Fibroblast of lung (primary cell): ENCODE measurements around the gene MRPS34. TPM values are rescaled to one million over a fixed set of nuclear protein-coding genes. Genes with fewer than 3 reads are reported as not detected.

Source experiments
- DNase-seq, 2 donors: peaks; one replicate each; pipeline versions ENCODE4 v3.0.0 to v3.0.0-alpha.2; 2010; ENCODE audit warnings: low read depth in 2 of 2
- H2AFZ ChIP-seq: 2 replicates; pipeline ENCODE4 v1.5.1; 2012; ENCODE audit warnings: low read length, control low read depth, inconsistent platforms
- H3K27ac ChIP-seq: 2 replicates; pipeline ENCODE4 v1.5.1; 2011; ENCODE audit warnings: low read length, control low read depth; ENCODE audit not compliant: insufficient read depth
- H3K27me3 ChIP-seq: 2 replicates; pipeline ENCODE4 v1.5.1; 2011; ENCODE audit warnings: mild to moderate bottlenecking, low read length; ENCODE audit not compliant: control insufficient read depth, insufficient read depth
- H3K36me3 ChIP-seq: 2 replicates; pipeline ENCODE4 v1.5.1; 2011; ENCODE audit warnings: low read length; ENCODE audit not compliant: control insufficient read depth, insufficient read depth
- H3K4me1 ChIP-seq: 2 replicates; pipeline ENCODE4 v1.5.1; 2011; ENCODE audit warnings: low read length; ENCODE audit not compliant: control insufficient read depth, insufficient read depth; ENCODE audit errors: extremely low read depth
- H3K4me2 ChIP-seq: 2 replicates; pipeline ENCODE4 v1.5.1; 2011; ENCODE audit warnings: low read length, control low read depth; ENCODE audit not compliant: insufficient read depth; ENCODE audit errors: extremely low read depth
- H3K4me3 ChIP-seq, 4 experiments: fragments of 200-600 bp in 1 of 4; sonication (generic) in 1 of 4; replicated peaks in 1 of 4; 2 replicates each; pipeline ENCODE4 v1.5.1; 2011 to 2016; ENCODE audit warnings: low read length in 4 of 4, low read depth in 3 of 4, mild to moderate bottlenecking in 3 of 4, control low read depth in 2 of 4, inconsistent platforms in 1 of 4, mixed read lengths in 1 of 4; ENCODE audit not compliant: insufficient read depth in 1 of 4; ENCODE audit errors: control extremely low read depth in 1 of 4
- H3K79me2 ChIP-seq: 2 replicates; pipeline ENCODE4 v1.5.1; 2012; ENCODE audit warnings: mild to moderate bottlenecking, low read length, inconsistent platforms; ENCODE audit not compliant: control insufficient read depth, insufficient read depth
- H3K9ac ChIP-seq: 2 replicates; pipeline ENCODE4 v1.5.1; 2011; ENCODE audit warnings: mild to moderate bottlenecking, low read length, control low read depth; ENCODE audit not compliant: insufficient read depth
- H3K9me3 ChIP-seq: 2 replicates; pipeline ENCODE4 v1.5.1; 2012; ENCODE audit warnings: low read depth, low read length; ENCODE audit not compliant: control insufficient read depth, insufficient read depth
- H4K20me1 ChIP-seq: 2 replicates; pipeline ENCODE4 v1.5.1; 2011; ENCODE audit warnings: low read length; ENCODE audit not compliant: control insufficient read depth, insufficient read depth; ENCODE audit errors: extremely low read depth
- EZH2 ChIP-seq: IDR thresholded peaks from 2 replicates; pipeline ENCODE4 v1.5.1; 2012; ENCODE audit warnings: low read length, control low read depth, mild to moderate bottlenecking; ENCODE audit errors: missing control alignments
- polyA plus RNA-seq, 2 donors: library from polyadenylated mRNA; depleted of rRNA in 1 of 2; stranded (reverse) in 1 of 2; unstranded in 1 of 2; fragments of >200 nt; gene quantifications; 2 replicates each; pipeline ENCODE4 v1.2.1, GENCODE V29; 2011 to 2012; ENCODE audit warnings: missing spikeins in 1 of 2
- total RNA-seq: library from RNA; depleted of rRNA; stranded (reverse); fragments of >200 nt; gene quantifications from 2 replicates; pipeline ENCODE4 v1.2.1, GENCODE V29; 2014
- TF ChIP-seq, protein P1 (sequence below), 2 donors: IDR thresholded peaks in 1 of 2; conservative IDR thresholded peaks in 1 of 2; 1 replicate in 1 of 2; 2 replicates in 1 of 2; pipeline ENCODE4 v1.5.1; 2011 to 2012; ENCODE audit warnings: low read length in 2 of 2, control low read depth in 1 of 2, inconsistent platforms in 1 of 2, low read depth in 1 of 2, mild to moderate bottlenecking in 1 of 2

MRPS34 gene
- total and polyA plus RNA-seq, 2 donors (not counting 1 experiment from before 2014, with no cell fraction given), result 40.1 to 74.3 TPM

GRCh38 chr16:1771864-1772361 is 1.0 kb downstream of the MRPS34 start:
- Histone ChIP-seq H3K36me3 (peaks cover 30% of the 10 kb centered on the region), H2AFZ (no peak overlapping the region), H3K79me2 (peaks cover 31% of the 10 kb centered on the region), H3K4me1 (peaks cover 21% of the 10 kb centered on the region), H3K9ac (peak overlapping the region; percentile 85), H3K4me2 (peak overlapping the region; percentile 100), H3K4me3 (peak overlapping the region; percentile 76 to 89 (median 84)), H3K9me3 (no peaks in the 10 kb centered on the region), H3K27me3 (no peaks in the 10 kb centered on the region), H4K20me1 (no peaks in the 10 kb centered on the region), H3K27ac (peak overlapping the region; percentile 61)
- no peak for TF ChIP-seq EZH2
- TF ChIP-seq, protein P1, sequence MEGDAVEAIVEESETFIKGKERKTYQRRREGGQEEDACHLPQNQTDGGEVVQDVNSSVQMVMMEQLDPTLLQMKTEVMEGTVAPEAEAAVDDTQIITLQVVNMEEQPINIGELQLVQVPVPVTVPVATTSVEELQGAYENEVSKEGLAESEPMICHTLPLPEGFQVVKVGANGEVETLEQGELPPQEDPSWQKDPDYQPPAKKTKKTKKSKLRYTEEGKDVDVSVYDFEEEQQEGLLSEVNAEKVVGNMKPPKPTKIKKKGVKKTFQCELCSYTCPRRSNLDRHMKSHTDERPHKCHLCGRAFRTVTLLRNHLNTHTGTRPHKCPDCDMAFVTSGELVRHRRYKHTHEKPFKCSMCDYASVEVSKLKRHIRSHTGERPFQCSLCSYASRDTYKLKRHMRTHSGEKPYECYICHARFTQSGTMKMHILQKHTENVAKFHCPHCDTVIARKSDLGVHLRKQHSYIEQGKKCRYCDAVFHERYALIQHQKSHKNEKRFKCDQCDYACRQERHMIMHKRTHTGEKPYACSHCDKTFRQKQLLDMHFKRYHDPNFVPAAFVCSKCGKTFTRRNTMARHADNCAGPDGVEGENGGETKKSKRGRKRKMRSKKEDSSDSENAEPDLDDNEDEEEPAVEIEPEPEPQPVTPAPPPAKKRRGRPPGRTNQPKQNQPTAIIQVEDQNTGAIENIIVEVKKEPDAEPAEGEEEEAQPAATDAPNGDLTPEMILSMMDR (conservative IDR thresholded peaks at IDR 0.05 in 1 of 2, IDR thresholded peaks at IDR 0.05 in 1 of 2; ENCODE audit: low read depth in 1 of 2, low read length in 2 of 2), result no peak
- no peak for DNase-seq

- Histone ChIP-seq H3K79me2 (peaks cover 31% of the 10 kb centered on the region), H3K36me3 (peaks cover 28% of the 10 kb centered on the region), H4K20me1 (no peaks in the 10 kb centered on the region), H3K27ac (peak within 1 kb of the TSS; percentile 80), H3K9ac (peak within 1 kb of the TSS; percentile 85), H3K9me3 (no peaks in the 10 kb centered on the region), H3K4me1 (peaks cover 21% of the 10 kb centered on the region), H3K27me3 (no peaks in the 10 kb centered on the region), H2AFZ (no peak within 1 kb of the TSS), H3K4me2 (peak within 1 kb of the TSS; percentile 100), H3K4me3 (peak within 1 kb of the TSS; percentile 76 to 89 (median 84))
- TF ChIP-seq EZH2, result no peak
- TF ChIP-seq, protein P1 (conservative IDR thresholded peaks at IDR 0.05 in 1 of 2, IDR thresholded peaks at IDR 0.05 in 1 of 2; ENCODE audit: low read depth in 1 of 2, low read length in 2 of 2), result no peak
- peak; percentile 69 for DNase-seq
Measured at GRCh38 chr16:1771188-1771863, 1.6 kb downstream of the MRPS34 start, which contains the start of gene NME3. Gene NME3, minus strand, starts transcription at chr16:1771543. Its CDS starts 9 bp downstream, at chr16:1771534.

- Histone ChIP-seq H2AFZ (no peak overlapping the region), H3K9me3 (no peaks in the 10 kb centered on the region), H3K36me3 (peaks cover 34% of the 10 kb centered on the region), H3K27me3 (no peaks in the 10 kb centered on the region), H3K4me1 (peaks cover 21% of the 10 kb centered on the region), H3K9ac (peak overlapping the region; percentile 70), H3K79me2 (peaks cover 31% of the 10 kb centered on the region), H3K4me3 (peak overlapping the region; percentile 54 to 89 (median 70)), H3K4me2 (peak overlapping the region; percentile 77), H3K27ac (peak overlapping the region; percentile 63), H4K20me1 (no peaks in the 10 kb centered on the region)
- TF ChIP-seq, protein P1 (conservative IDR thresholded peaks at IDR 0.05 in 1 of 2, IDR thresholded peaks at IDR 0.05 in 1 of 2; ENCODE audit: low read depth in 1 of 2, low read length in 2 of 2), result no peak
- no peak for TF ChIP-seq EZH2
- peak; percentile 59 to 69 for DNase-seq
Measured at GRCh38 chr16:1770328-1771187, 2.4 kb downstream of the MRPS34 start.
